ENCODE data around the gene KRTAP10-6.
"Not testable (repeated sequence)": the region's sequence is repeated elsewhere in the genome, so short reads cannot be mapped to it uniquely, and the experiment has no call there.

KRTAP10-6 gene, protein sequence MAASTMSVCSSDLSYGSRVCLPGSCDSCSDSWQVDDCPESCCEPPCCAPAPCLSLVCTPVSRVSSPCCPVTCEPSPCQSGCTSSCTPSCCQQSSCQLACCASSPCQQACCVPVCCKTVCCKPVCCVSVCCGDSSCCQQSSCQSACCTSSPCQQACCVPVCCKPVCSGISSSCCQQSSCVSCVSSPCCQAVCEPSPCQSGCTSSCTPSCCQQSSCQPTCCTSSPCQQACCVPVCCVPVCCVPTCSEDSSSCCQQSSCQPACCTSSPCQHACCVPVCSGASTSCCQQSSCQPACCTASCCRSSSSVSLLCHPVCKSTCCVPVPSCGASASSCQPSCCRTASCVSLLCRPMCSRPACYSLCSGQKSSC

DNA sequence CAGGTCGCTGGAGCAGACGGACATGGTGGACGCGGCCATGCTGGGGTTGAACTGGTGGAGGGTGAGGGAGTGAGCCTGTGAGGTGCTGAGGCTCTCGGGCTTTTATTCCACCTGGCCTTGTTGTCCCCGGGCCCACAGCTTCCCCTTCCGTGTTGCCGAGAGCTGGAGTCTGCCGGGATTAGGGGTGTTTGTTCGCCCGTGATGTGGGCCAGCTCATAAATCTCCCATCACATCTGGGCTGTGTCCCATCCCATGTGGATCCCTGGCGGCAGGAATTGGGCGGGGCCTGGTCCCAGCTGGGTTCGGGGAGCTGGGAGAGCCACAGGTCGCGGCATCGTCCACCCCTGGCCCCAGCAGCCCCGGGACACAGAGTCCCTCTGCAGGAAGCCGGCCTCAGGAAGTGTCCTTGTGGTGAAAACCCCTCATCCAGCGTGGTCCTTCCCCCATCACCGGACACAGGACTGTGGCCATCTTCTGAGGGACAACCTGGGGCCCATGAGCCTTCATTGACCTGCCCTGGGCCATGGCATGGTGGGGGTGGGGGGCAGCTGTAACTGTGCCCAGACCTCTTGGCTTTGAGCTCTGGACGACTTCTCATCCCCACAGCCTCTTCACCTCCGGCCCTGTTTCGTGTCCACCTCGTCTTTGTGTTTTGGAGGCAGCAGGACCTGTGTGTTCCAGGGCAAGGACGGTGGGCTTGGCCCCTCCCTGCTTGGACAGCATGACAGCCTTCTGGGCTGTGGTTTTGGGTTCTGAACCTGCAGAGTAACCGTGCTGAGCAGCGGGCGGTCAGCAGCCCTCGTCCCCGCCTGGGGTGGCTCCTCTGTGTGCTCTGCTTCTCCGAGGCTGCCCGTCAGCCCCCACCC is at the start of gene KRTAP10-6:
Gene KRTAP10-6, minus strand, starts transcription at position 60 of the 866 bp plus-strand sequence. Its CDS starts 21 bp downstream, at position 39.
- no peak for DNase-seq (ENCODE audit: extremely low read depth in 1 of 2, low read depth in 1 of 2)

DNA sequence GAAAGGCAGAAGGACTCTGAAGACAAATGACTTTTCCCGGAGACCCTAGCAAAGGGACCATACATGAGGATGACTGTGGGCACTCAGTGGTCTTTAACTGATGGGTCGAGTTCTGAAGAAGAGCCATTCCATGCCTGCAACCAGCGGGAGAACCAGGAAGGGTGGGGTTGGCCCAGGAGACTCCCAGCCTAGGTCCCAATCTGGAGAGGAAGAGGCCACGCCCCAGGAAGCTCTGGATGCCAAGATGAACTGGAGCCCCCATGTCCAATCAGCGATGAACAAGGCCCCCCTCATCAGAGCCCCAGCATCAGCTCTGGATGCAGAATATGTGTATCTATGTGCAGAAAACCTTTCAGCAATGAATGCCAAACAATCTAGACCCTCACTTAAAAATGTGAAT is 48.5 kb upstream of the KRTAP10-6 start:
- no peak for DNase-seq (ENCODE audit: extremely low read depth in 1 of 2, low read depth in 1 of 2)

DNA sequence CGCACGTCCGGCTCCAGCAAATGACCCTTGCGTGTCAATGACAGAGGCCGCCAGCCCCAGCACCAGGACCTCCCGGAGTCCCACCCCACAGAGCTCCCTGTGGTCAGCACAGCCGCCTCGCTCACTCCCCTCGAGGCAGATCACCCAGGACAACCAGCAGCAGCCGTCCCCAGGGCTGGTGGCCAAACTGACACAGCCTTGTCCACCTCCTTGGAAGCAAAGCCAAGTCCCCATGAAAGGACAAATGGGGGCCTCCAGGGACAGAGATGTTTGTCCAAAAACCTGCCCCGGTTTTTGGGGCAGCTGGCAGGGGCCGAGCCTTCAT is 47.0 kb upstream of the KRTAP10-6 start:
- no peak for DNase-seq (ENCODE audit: extremely low read depth in 1 of 2, low read depth in 1 of 2)

DNA sequence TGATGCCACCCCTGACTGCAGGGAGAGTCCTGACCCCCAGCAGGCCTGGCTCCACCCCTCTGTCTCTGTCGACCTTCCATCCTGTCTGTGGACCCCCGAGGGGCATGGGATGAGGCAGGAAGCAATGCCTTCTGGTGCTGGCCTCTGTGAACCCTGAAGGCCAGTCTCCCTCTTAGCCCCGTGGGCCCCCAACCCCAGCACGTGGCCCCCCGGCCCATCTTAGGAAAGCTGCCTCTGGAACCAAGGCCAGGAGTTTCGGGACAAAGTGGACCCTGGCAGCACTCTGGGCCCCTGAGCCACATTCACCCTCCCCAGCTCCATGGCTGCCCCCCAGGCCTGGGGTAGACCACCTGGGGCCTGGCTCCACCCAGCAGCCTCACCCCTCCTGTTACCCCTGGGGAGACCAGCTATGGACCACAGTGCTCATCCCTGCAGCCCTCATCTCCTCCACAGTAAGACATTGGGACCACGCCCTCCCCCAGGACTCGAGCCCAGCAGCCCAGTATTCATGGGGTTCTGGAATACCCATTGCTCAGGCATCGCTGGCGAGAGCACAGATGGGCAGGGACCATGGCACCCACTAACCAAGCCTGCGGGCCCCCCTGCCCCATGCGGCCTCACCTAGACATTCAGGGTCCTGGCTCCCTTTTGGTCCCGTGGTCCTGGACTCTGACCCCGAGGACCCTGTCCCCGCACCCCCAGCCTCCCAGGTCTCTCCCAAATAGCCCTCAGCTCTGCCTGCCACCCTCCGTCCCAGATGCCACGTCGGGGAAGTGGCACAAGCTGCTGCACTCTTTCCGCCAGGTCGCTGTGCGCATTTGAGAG is 46.4 kb upstream of the KRTAP10-6 start:
- DNase-seq (ENCODE audit: extremely low read depth in 1 of 2, low read depth in 1 of 2) = not testable (repeated sequence)

DNA sequence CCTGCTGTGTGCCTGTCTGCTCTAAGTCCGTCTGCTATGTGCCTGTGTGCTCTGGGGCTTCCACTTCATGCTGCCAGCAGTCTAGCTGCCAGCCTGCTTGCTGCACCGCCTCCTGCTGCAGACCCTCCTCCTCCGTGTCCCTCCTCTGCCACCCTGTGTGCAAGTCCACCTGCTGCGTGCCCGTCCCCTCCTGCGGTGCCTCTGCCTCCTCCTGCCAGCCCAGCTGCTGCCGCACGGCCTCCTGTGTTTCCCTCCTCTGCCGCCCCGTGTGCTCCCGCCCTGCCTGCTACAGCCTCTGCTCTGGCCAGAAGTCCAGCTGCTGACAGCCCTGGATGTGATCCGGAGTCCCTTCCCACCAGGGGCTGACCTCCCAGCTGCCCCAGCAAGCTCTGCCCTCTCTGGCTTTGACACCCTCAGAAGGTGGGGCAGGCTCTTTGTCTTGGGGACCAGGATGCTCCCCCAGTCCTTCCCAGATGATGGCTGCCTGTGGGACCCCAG is 45.6 kb upstream of the KRTAP10-6 start:
- DNase-seq (ENCODE audit: extremely low read depth in 1 of 2, low read depth in 1 of 2) = not testable (repeated sequence)

DNA sequence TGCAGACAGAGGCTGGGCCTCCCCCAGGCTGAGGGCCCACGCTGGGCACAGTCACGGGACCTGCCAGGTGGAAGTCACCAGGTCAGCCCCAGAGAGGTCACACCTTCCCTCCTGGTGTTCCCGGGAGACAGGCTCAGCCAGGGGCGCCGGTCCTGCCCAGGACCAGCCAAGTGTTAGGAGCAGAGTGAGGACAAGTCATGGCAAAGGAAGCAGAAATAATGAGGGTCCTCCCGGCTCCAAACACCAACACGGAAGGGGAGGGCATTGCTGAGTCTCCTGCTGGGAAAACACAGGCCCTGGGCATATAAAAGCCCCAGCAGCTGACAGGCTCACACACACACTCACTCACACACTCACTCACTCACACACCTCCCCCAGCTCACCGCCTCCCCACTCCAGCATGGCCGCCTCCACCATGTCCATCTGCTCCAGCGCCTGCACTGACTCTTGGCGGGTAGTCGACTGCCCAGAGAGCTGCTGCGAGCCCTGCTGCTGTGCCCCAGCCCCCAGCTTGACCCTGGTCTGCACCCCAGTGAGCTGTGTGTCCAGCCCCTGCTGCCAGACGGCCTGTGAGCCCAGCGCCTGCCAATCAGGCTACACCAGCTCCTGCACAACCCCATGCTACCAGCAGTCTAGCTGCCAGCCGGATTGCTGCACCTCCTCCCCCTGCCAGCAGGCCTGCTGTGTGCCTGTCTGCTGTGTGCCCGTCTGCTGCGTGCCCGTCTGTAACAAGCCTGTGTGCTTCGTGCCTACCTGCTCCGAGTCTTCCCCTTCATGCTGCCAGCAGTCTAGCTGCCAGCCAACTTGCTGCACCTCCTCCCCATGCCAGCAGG is 44.9 kb upstream of the KRTAP10-6 start, which contains the start of gene KRTAP10-10:
Gene KRTAP10-10, plus strand, starts transcription at position 339 of the 833 bp plus-strand sequence. Its CDS starts 62 bp downstream, at position 401.
- no peak for DNase-seq (ENCODE audit: extremely low read depth in 1 of 2, low read depth in 1 of 2)

DNA sequence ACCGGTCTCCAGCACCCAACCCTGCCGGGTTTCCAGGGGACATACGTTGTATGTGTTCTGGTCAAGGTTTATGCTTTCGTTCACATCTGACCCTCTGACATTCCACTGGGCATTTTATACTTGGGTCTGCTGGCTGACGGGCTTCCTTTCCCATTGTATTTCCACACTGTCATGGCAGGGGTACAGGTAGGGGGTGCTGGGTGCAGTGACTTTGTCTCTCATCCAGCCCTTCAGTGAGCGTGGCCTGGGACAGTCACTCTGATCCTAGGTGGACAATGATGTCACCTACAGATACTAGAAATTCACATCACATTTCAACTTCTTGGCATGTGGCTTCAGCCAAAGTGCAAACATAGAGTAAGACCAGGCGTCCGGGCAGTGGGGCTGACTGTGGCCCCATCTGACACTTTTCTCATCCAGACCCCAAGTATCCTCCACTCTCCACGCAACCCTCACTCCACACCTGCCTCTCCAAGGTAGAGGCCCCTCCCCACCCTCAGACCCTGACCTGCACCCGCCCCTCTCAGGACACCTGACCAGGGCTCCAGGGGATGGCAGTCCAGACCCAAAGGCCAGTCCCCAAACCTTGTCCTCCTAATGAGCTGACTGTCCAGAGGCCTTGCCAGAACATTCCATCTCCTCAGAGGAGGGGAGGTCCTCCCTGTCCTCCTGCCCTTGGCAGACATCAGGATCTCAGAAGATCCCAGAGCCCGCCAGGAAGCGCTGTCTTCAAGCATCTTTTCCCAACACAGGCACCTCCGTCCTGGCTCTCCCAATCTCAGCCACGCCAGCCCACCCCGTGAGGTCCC is 44.1 kb upstream of the KRTAP10-6 start:
- no peak for DNase-seq (ENCODE audit: extremely low read depth in 1 of 2, low read depth in 1 of 2)

DNA sequence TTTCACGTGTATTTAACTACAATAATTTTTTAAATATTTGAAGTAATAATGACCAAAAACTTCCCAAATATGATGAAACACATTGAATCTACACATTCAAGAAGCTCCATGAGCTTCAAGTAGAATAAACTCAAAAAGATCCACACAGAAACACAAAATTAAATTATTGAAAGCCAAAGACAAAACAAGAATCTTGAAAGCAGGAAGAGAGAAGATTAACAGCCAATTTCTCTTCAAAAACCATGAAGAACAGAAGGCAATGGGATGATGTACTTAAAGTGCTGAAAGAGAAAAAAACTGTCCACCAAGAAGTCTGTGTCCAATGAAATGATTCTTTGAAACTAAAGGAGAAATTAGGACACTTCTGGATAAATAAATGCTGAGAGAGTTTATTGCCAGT is 39.8 kb upstream of the KRTAP10-6 start:
- no peak for DNase-seq (ENCODE audit: extremely low read depth in 1 of 2, low read depth in 1 of 2)

DNA sequence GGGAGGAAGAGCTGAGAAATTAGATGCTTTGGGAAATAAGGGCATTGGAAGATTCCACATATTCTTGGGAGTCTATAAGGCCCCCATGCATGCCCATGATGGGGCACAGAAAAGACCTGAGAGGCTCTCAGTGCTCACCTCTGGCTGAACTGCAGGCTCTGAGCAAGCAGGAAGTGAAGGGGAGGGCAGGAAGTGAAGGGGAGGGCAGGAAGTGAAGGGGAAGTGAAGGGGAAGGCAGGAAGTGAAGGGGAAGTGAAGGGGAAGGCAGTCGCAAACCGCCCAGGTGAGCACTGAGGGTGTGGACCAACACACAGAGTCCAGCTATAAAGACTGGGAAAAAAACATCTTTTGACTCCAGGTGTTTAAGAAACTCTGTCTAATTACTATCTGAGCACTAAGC is 38.1 kb upstream of the KRTAP10-6 start:
- DNase-seq (ENCODE audit: extremely low read depth in 1 of 2, low read depth in 1 of 2) = no peak

DNA sequence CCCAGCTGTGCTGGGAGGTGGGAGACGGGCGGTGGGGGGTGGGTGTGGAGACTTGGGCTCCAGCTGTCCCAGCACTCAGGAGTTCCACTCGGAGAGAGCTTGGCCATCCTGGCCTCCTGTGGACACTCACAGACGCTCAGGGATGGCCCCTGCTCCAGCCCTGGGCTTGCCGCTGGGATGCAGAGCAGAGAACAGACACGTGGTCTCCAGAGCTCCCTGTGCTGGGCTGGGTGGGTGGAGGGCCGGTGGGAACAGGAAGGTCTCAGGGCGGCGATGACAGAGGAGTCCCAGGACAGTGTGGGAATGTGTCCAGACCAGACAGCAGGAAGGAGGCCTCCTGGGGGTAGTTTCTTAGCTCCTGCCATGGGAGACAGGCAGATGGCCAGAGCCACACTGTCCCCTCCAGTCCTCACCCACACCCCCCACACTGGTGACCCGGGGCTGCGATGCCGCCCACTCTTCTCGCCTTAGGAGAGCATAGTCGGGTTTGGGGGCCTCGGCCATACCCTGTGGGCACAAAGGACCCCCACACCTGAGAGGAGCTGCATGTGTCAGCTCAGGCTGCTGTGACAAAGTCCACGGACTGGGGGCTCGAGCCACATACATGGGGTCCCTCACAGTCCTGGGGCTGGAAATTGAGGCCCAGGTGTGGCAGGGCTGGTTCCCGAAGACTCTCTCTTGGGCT is 36.5 kb upstream of the KRTAP10-6 start:
- no peak for DNase-seq (ENCODE audit: extremely low read depth in 1 of 2, low read depth in 1 of 2)

DNA sequence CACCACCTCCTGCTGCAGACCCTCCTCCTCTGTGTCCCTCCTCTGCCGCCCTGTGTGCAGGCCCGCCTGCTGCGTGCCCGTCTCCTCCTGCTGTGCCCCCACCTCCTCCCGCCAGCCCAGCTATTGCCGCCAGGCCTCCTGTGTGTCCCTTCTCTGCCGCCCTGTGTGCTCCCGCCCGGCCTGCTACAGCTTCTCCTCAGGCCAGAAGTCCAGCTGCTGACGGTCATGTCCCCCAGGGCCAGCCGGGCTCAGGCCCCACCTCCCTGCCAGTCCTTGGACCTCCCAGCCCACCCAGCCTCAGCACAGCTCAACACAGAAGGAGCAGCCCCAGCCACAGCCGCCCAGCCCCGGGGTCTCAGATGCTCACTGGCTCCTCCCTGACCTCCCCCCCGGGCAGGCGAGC is 35.5 kb upstream of the KRTAP10-6 start:
- DNase-seq (ENCODE audit: extremely low read depth in 1 of 2, low read depth in 1 of 2) = not testable (repeated sequence)

DNA sequence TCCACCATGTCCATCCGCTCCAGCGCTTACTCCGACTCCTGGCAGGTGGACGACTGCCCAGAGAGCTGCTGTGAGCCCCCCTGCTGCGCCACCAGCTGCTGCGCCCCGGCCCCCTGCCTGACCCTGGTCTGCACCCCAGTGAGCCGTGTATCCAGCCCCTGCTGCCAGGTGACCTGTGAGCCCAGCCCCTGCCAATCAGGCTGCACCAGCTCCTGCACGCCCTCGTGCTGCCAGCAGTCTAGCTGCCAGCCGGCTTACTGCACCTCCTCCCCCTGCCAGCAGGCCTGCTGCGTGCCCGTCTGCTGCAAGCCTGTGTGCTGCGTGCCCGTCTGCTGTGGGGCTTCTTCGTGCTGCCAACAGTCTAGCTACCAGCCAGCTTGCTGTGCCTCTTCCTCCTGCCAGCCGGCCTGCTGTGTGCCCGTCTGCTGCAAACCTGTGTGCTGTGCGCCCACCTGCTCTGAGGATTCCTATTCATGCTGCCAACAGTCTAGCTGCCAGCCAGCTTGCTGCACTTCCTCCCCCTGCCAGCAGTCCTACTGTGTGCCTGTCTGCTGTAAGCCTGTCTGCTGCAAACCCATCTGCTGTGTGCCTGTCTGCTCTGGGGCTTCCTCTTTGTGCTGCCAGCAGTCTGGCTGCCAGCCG is 35.0 kb upstream of the KRTAP10-6 start:
- not testable (repeated sequence) for DNase-seq (ENCODE audit: extremely low read depth in 1 of 2, low read depth in 1 of 2)

DNA sequence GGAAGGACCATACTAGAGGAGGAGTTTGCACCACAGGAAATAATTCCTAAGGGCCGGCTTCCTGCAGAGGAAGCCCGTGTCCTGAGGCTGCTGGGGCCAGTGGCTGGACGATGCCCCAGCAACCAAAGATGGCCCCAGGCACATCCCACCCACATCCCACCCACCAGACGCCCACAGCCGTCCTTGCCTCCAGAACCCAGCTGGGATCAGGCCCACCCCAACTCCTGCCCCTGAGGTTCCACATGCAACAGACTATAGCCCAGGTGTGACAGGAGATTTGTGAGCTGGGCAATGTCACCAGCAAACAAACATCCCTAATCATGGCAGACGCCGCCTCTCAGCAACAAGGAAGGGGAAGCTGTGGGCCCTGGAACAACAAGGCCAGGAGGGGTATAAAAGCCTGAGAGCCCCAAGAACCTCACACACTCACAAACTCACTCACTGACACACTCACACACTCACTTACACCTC is 34.4 kb upstream of the KRTAP10-6 start, which contains the start of gene KRTAP10-9:
Gene KRTAP10-9, plus strand, starts transcription at position 421 of the 471 bp plus-strand sequence. CDS start 79 bp downstream, outside the sequence.
- DNase-seq (ENCODE audit: extremely low read depth in 1 of 2, low read depth in 1 of 2) = no peak

DNA sequence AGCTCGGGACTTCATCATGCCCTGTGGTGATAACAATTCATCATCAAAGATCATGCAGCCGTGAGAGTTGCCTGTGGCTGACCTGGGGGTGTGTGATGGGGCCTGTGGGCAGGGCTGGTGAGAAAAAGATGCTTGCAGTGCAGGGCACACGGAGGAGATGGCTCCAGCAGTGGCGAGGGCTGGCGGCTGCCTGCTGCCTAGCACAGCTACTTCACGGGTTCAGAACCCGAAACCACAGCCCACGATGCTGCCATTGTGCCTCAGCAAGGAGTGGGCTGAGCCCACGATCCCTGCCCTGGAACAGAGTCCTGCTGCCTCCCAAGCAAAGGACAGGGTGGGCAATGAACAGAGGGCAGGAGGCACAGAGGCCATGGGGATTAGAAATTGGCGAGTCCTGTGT is 34.0 kb upstream of the KRTAP10-6 start:
- no peak for DNase-seq (ENCODE audit: extremely low read depth in 1 of 2, low read depth in 1 of 2)

DNA sequence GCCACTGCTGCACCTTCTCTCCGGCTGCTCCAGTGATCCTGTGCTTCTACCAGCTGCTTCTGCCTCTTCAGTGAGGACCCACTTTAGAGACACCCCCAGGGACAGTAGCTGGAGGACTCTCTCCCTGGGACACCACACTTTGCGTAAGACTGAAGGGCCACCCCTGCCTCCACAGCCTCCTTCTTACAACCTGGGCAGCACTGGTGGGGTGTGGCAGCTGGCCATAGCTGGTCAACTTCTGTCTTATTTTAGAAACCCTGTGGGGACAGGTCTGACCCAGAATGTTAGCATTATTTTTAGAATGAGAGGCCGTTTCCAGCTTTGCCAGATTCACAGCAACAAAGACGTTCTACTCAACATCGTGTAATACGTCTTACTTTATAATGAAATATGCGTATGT is 33.5 kb upstream of the KRTAP10-6 start:
- DNase-seq (ENCODE audit: extremely low read depth in 1 of 2, low read depth in 1 of 2) = no peak

DNA sequence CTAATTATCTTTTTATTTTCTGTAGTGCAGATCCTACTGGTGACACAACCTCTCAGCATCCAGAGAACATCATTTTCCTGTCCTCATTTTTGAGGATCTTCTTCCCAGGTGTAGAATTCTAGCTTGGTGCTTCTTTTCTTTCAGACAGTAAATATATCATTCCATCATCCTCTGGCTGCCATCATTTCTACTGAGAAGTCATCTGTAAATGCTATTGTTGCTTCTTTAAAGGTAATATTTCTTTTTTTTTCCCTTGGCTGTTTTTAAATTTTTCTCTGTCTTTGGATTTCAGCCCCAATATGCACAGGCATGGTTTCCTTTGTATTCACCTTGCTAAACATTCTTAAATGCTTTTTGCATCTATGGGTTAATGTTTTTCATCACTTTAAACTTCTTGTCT is 31.3 kb upstream of the KRTAP10-6 start:
- DNase-seq (ENCODE audit: extremely low read depth in 1 of 2, low read depth in 1 of 2) = no peak

DNA sequence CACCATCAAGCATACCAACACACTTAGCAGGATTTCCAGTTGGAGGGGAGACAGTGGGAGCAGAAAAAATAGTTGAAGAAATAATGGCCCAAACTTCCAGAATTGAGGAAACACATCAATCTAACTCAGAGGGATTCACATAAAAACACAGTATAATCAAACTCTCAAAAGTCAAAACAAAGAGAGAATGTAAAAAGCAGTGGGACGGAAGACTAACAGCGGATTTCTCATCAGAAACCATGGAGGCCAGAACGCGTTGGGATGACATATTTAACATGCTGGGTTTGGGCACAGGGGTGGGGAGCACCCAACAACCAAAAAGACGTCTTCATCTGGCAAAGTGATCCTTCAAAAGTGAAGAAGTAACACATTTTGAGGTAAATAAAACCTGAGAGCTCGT is 27.6 kb upstream of the KRTAP10-6 start:
- no peak for DNase-seq (ENCODE audit: extremely low read depth in 1 of 2, low read depth in 1 of 2)

DNA sequence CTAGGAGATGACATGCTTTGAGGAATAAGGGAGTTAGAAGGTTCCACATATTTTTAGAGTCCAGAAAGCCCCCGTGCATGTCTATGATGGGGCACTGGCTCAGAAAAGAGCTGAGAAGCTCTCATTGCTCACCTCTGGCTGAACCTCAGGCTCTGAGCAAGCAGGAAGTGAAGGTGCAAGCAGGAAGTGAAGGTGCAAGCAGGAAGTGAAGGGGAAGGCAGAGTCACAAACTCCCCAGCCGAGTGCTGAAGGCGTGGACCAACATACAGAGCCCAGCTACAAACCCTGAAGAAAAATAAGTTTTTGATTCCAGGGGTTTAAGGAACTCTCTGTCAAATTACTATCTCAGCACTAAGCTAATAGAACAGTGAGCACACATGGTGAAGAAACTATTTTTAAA is 26.6 kb upstream of the KRTAP10-6 start:
- DNase-seq (ENCODE audit: extremely low read depth in 1 of 2, low read depth in 1 of 2) = peak; percentile 23 to 25

Measured in activated CD8-positive, alpha-beta memory T cell treated with anti-CD3 and anti-CD28 coated beads for 1 hour (primary cell).